Motor neuron (in vitro differentiated cells): ENCODE data around the gene TECPR2. TPM values are rescaled to one million over a fixed set of nuclear protein-coding genes. Genes with fewer than 3 reads are reported as not detected.

ENCODE experiments used
- ATAC-seq, 8 experiments: fragments of 200-7000 bp; cut with Tn5 transposase; replicated peaks in 6 of 8; 2 replicates each; pipeline ENCODE4 v1.8.0; 2021; ENCODE audit warnings: mild to moderate bottlenecking in 8 of 8, moderate library complexity in 8 of 8
- H3K27ac ChIP-seq, 2 donors: fragments of 250-450 bp; sonication (Bioruptor Pico); 2 replicates each; pipeline ENCODE4 v1.9.0; 2021; ENCODE audit warnings: antibody characterized with exemption in 2 of 2, mild to moderate bottlenecking in 2 of 2, moderate library complexity in 1 of 2
- H3K4me1 ChIP-seq, 2 donors: fragments of 250-450 bp; sonication (Bioruptor Pico); replicated peaks in 1 of 2; 2 replicates each; pipeline ENCODE4 v1.6.1; 2021; ENCODE audit warnings: antibody characterized with exemption in 2 of 2, mild to moderate bottlenecking in 2 of 2, moderate library complexity in 1 of 2
- H3K4me3 ChIP-seq, 5 donors: fragments of 250-450 bp; sonication (Bioruptor Pico); 2 replicates each; pipeline ENCODE4 v1.9.0; 2021; ENCODE audit warnings: antibody characterized with exemption in 5 of 5, mild to moderate bottlenecking in 5 of 5, moderate library complexity in 4 of 5
- WGBS, 10 experiments: fragments of 450-650 bp; shearing (Covaris generic); methylation state at CpG; one replicate each; pipeline ENCODE4 v1.0.0; 2022; 5-methylcytosine and 5-hydroxymethylcytosine counted together
- in situ Hi-C, 9 experiments: fragments of 400-800 bp; cut with MboI; loops; one replicate each; pipeline ENCODE4 v1.15.0; 2021; ENCODE audit warnings: low sequenced_read_pairs in 9 of 9, low pct_unique_long_range_greater_than_20kb in 2 of 9; ENCODE audit not compliant: unreplicated experiment in 9 of 9
- total RNA-seq, 8 experiments: library from RNA; unstranded; fragments of 300-600 nt; gene quantifications; 2 replicates each; pipeline versions ENCODE4 v1.2.3 to v1.2.4, GENCODE V29; 2022

Gene TECPR2
- total RNA-seq, 8 experiments from 2014 or later, result 6.5 to 14.2 (median 9.3) TPM

GRCh38 chr14:102424923-102425322 lies 62.2 kb downstream of the TECPR2 start:
- WGBS, 10 experiments, result 89 to 100% (median 98%) methylated on average over 1 to 9 of the region's 10 CpGs; no CpG with 5 or more reads in 1 of the 10 experiments
- ATAC-seq, result no peak
- in situ Hi-C loops, result no loop called here
- Histone ChIP-seq H3K4me1 (no peaks in the 10 kb centered on the region), H3K27ac (no peak overlapping the region), H3K4me3 (no peak overlapping the region)

GRCh38 chr14:102426796-102427195 lies 64.1 kb downstream of the TECPR2 start:
- no peak for ATAC-seq
- H3K4me1 ChIP-seq, result no peaks in the 10 kb centered on the region
- no peak overlapping the region for H3K27ac ChIP-seq
- in situ Hi-C loops, result no loop called here
- 83 to 100% (median 98%) methylated on average over 1 to 6 of the region's 6 CpGs; no CpG with 5 or more reads in 1 of the 10 experiments for WGBS, 10 experiments
- no peak overlapping the region for H3K4me3 ChIP-seq

- no peaks in the 10 kb centered on the region for H3K4me1 ChIP-seq
- no peak overlapping the region for H3K27ac ChIP-seq
- in situ Hi-C loops, result no loop called here
- no peak for ATAC-seq
- WGBS, 10 experiments, result 84 to 100% (median 100%) methylated on average over 1 to 11 of the region's 12 CpGs; no CpG with 5 or more reads in 5 of the 10 experiments
- no peak overlapping the region for H3K4me3 ChIP-seq
Measured at GRCh38 chr14:102427642-102428041, 64.9 kb downstream of the TECPR2 start.

GRCh38 chr14:102430212-102430908 lies 67.6 kb downstream of the TECPR2 start:
- no peaks in the 10 kb centered on the region for H3K4me1 ChIP-seq
- WGBS, 10 experiments, result 80 to 100% (median 93%) methylated on average over 1 to 3 of the region's 8 CpGs; no CpG with 5 or more reads in 2 of the 10 experiments
- ATAC-seq, result no peak
- H3K27ac ChIP-seq, result no peak overlapping the region
- no peak overlapping the region for H3K4me3 ChIP-seq
- in situ Hi-C loops, result no loop called here

- no peak overlapping the region for H3K27ac ChIP-seq
- H3K4me3 ChIP-seq, result no peak overlapping the region
- WGBS, 10 experiments, result 86 to 100% (median 100%) methylated on average over 1 to 11 of the region's 12 CpGs; no CpG with 5 or more reads in 2 of the 10 experiments
- ATAC-seq, result no peak
- H3K4me1 ChIP-seq, result no peaks in the 10 kb centered on the region
- in situ Hi-C loops, result no loop called here
Measured at GRCh38 chr14:102431751-102432150, 69.0 kb downstream of the TECPR2 start.

GRCh38 chr14:102434647-102435175 lies 72.0 kb downstream of the TECPR2 start:
- ATAC-seq, result no peak
- no peaks in the 10 kb centered on the region for H3K4me1 ChIP-seq
- in situ Hi-C loops, result no loop called here
- 78 to 100% (median 80%) methylated on average over 1 to 4 of the region's 11 CpGs; no CpG with 5 or more reads in 7 of the 10 experiments for WGBS, 10 experiments
- H3K4me3 ChIP-seq, result no peak overlapping the region
- H3K27ac ChIP-seq, result no peak overlapping the region

- 9 to 80% (median 45%) methylated on average over 1 to 11 of the region's 31 CpGs for WGBS, 10 experiments
- Histone ChIP-seq H3K4me3 (no peak overlapping the region), H3K4me1 (no peaks in the 10 kb centered on the region), H3K27ac (no peak overlapping the region)
- peak; percentile 94 to 99 (median 98) for ATAC-seq
- in situ Hi-C loops, result no loop called here
Measured at GRCh38 chr14:102437997-102438915, 75.5 kb downstream of the TECPR2 start.

GRCh38 chr14:102439556-102439955 lies 76.8 kb downstream of the TECPR2 start:
- H3K27ac ChIP-seq, result no peak overlapping the region
- WGBS, 10 experiments, result 67 to 100% (median 92%) methylated on average over 1 to 7 of the region's 8 CpGs; no CpG with 5 or more reads in 1 of the 10 experiments
- H3K4me3 ChIP-seq, result no peak overlapping the region
- ATAC-seq, result no peak
- H3K4me1 ChIP-seq, result no peaks in the 10 kb centered on the region
- in situ Hi-C loops, result no loop called here

GRCh38 chr14:102440392-102440791 lies 77.7 kb downstream of the TECPR2 start:
- H3K4me3 ChIP-seq, result no peak overlapping the region
- in situ Hi-C loops, result loop anchor here in 2 of 9 experiments (10.0 kb wide), 1 partner anchor 74 kb away; no protein-coding TSS in a partner anchor
- no peak for ATAC-seq
- H3K4me1 ChIP-seq, result no peaks in the 10 kb centered on the region
- WGBS, 10 experiments, result 74 to 100% (median 90%) methylated on average over 1 to 10 of the region's 11 CpGs; no CpG with 5 or more reads in 4 of the 10 experiments
- H3K27ac ChIP-seq, result no peak overlapping the region

GRCh38 chr14:102442241-102443211 lies 79.8 kb downstream of the TECPR2 start:
- H3K4me1 ChIP-seq, result no peaks in the 10 kb centered on the region
- H3K27ac ChIP-seq, result no peak overlapping the region
- 80 to 100% (median 92%) methylated on average over 3 to 10 of the region's 15 CpGs; no CpG with 5 or more reads in 2 of the 10 experiments for WGBS, 10 experiments
- H3K4me3 ChIP-seq, result no peak overlapping the region
- peak in 1 of 8 experiments; percentile 27 for ATAC-seq
- in situ Hi-C loops, result loop anchor here in 2 of 9 experiments (10.0 kb wide), 1 partner anchor 72 kb away; no protein-coding TSS in a partner anchor

GRCh38 chr14:102445066-102445465 lies 82.3 kb downstream of the TECPR2 start:
- H3K4me3 ChIP-seq, result no peak overlapping the region
- no peak overlapping the region for H3K27ac ChIP-seq
- in situ Hi-C loops, result loop anchor here in 2 of 9 experiments (10.0 kb wide), 1 partner anchor 70 kb away; no protein-coding TSS in a partner anchor
- H3K4me1 ChIP-seq, result no peaks in the 10 kb centered on the region
- 79 to 100% (median 97%) methylated on average over 1 to 3 of the region's 7 CpGs; no CpG with 5 or more reads in 6 of the 10 experiments for WGBS, 10 experiments
- no peak for ATAC-seq

GRCh38 chr14:102445641-102446040 lies 82.9 kb downstream of the TECPR2 start:
- no peak for ATAC-seq
- Histone ChIP-seq H3K4me1 (no peaks in the 10 kb centered on the region), H3K27ac (no peak overlapping the region), H3K4me3 (no peak overlapping the region)
- 92 to 100% (median 97%) methylated on average over 1 to 8 of the region's 15 CpGs; no CpG with 5 or more reads in 5 of the 10 experiments for WGBS, 10 experiments
- in situ Hi-C loops, result loop anchor here in 2 of 9 experiments (10.0 kb wide), 1 partner anchor 69 kb away; no protein-coding TSS in a partner anchor
